HG02884 (cell line): Measurements from ENCODE around the gene PIGC.

Experiments
- ATAC-seq: cut with Tn5 transposase; IDR thresholded peaks from one replicate; pipeline ENCODE4 v1.9.1; 2021; ENCODE audit warnings: mild to moderate bottlenecking, moderate library complexity; ENCODE audit not compliant: unreplicated experiment

The PIGC gene

DNA sequence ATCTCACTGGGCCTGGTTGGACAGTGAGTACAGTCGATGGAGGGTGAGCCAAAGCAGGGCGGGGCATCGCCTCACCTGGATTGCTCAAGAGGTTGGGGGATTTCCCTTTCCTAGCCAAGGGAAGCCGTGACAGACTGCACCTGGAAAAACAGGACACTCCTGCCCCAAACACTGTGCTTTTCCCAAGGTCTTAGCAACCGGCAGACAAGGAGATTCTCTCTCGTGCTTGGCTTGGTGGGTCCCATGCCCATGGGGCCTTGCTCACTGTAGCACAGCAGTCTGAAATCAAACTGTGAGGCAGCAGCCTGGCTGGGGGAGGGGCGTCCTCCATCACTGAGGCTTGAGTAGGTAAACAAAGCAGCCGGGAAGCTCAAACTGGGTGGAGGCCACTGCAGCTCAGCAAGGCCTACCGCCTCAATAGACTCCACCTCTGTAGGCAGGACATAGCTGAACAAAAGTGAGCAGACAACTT lies 12.1 kb downstream of the PIGC start:
- ATAC-seq: no peak

DNA sequence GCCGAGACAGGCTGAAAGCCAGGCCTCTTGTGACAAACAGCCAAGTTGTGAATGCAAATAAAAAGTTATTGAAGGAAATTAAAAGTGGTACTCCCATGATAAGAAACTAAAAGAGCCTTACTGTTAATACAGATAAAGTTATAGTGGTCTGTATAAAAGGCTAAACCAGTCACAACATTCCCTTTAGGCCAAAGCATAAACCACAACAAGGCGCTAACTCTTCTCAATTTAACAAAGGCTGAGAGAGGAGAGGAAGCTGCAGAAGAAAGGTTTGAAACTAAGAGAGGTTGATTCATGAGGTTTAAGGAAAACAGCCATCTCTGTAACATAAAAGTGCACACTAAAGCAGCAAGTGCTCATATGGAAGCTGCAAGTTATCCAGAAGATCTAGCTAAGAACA lies 12.7 kb downstream of the PIGC start:
- ATAC-seq: no peak

DNA sequence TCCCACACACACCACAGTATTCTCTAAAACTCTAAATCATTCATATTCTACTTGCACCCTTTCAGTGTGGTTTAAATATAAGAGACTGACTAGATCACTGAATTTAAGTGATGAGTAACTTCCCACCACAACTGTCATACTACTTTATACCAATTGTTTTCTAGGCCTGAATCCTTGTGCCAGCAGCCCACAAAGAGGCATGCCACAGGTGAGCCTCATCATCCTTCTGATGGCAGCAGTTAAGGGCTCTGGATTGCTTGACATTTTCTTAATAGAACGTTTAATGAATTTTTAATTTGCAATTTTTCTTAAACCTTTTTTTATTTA lies 13.8 kb downstream of the PIGC start:
- ATAC-seq: no peak

DNA sequence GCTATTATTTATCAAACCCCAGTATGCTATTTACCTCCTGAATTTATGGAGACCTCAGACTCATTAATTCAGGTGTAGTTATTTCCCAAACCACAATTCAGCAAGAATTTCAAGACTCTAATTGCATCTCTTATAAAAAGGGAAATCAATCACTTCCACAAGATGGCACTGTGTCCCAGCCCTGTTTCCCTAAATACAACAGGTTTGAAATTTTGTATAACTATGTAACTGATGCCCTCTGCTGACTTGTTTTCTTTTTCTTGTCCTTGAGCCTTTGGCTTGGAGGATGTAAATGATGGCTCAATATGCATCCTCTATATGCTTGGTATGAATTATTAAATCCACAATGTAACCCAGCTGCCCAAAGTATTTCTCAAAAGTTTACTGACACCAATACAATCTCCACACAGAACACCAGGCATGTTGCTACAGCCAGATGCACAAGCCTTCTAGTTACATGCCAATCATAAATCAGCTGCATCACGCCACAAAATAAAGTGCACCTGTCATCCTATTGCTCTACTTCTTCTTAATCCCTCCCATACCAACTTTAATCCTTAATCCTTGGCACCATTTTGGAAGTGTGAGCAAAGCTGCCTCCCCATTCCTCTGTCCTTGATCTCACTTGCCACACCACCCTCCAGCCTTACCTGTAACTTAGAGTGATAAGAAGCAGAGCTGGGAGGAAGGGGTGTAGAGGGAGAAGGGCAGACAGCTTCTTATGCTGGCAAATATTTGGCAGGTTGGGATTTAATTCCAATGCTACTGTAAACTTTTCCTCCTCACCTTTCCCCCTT lies 14.3 kb downstream of the PIGC start:
- ATAC-seq: no peak

DNA sequence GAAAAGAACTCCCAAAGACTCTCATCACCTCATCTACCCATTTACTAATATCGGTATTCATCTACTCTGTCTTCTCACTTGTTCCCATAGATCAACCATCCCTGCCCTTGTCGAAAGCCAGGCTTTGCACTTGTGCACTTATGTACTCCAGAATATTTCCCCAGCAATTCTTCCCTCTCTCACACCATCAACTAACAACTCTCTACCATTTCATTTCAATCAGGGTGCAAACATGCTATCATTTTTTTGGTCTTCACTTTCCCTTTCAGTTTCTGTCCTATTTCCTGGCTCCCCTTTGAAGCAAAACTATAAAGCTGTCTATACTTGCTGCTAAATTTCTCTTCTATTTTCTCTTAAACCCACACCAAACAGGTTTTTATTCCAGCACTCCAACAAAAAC lies 16.7 kb downstream of the PIGC start:
- ATAC-seq: no peak

DNA sequence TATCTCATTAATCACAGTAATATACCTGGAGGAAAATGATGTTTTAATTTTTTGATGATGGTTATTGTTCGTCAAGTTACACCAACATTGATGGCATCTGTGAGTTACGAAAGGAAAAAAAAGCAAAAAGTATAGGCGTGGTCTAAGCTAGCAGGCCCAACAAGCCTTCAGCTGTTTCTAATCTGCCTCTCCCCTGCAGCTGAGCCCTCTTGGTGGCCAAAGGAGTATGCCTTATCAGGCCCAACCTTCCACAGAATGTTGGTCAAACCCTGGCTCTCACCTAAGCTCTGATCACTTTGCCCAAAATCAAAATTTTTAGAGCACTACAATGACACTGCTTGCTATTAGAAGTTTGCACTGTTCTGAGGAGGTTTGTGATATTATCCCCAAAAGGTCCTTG lies 18.5 kb downstream of the PIGC start:
- ATAC-seq: no peak

DNA sequence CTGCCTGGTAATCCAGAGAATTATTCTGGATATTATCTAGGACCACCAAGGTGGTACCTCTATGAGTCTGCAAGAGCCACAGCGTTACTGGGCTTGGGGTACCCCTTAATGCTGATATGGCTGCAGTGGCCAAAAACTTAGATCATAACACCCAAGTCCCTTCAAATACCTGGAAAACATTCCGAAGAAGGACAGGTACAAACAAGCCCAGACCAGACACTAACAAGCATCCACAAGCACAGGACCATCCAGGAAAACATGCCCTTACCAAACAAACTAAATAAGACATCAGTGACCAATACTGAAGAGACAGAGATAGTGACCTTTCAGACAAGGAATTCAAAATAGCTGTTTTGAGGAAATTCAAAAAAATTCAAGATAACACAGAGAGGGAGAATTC lies 20.5 kb downstream of the PIGC start:
- no peak for ATAC-seq

DNA sequence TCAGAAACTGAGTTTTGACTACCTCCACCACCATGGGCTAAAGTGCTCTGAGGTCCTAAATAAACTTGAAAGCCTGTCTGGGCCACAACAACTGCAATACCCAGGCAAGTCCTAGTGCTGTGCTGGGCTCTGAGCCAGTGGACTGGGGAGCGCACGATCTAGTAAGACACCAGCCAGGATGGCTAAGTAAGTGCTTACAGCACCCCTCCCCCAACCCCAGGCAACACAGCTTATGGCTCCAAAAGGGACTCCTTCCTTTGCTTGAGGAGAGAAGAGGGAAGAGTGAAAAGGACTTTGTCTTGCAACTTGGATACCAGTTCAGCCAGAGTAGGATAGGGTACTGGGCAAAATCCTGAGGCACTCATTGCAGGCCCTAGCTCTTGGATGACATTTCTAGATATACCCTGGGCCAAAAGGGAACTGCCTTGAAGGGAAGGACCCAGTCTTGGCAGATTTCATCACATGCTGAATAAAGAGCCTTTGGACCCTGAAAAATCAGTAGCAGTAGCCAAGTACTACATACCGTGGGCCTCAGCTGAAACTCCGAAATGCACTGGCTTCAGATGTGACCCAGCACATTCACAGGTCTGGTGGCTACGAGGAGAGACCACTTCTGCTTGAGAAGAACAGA lies 21.8 kb downstream of the PIGC start:
- ATAC-seq: no peak

DNA sequence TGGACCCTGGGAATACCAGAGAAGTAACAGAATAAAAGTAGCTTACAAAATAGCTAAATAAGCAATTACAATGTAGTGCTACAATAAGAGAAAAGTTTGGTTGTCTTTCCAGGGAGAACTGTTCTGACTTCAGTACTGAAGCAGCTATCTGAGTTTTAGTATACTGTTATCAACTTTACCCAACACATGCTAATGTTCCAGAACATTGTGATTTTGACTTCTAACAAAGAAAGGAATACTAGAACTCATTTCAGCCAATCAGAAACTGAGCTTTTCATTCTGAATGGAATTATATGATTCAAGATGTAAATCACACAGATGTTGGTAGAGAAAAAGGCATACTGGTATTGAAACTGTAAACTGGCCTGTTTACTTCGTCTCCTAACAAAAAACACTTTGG lies 23.5 kb downstream of the PIGC start, which contains the start of gene C1orf105:
TSS of gene C1orf105 (plus strand) at position 301 of the 400 bp plus-strand sequence. CDS start 201 bp downstream, outside the sequence.
- no peak for ATAC-seq

DNA sequence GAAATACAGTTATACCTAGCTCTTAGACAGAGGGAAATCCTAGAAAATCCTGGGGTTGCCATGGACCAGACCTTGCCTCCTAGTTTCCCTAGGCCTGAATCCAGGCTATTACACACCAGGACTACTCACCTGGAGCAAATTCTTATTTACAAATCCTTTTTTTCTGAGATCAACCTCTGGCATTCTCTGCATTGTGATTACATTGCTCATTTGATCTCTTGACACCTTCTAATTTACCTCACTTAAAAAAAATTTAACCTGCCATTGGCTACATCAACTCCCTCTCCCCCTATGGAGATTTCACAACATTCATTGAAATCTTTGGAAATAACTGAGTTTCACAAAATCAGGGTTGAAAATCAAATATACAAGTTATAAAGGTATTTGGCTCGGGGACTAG lies 26.3 kb downstream of the PIGC start:
- no peak for ATAC-seq

DNA sequence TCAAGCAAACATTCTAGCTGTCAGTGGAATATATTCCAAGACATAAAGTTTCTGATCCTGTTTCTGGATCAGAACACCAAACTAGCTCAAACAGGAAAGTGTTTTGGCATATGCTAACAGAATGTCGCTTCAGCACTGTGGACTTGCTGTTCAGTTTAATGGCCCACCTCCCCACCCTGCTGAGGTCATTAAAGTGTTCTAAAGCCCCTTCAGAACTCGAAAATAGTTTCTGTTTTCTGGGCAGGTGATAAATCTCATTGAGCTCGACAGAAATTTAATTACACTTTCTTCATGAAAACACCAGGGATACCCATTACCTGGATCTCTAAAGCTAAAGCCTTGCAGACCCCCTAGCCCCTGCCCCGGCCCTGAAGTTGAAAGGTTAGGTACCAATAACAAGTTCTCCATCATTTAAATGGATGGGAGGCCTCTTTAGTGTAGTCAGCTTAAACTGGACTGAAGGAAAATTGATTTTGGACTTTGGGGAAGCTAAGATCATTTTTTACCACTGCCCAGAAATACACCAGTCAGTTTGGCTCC lies 27.3 kb downstream of the PIGC start:
- no peak for ATAC-seq

DNA sequence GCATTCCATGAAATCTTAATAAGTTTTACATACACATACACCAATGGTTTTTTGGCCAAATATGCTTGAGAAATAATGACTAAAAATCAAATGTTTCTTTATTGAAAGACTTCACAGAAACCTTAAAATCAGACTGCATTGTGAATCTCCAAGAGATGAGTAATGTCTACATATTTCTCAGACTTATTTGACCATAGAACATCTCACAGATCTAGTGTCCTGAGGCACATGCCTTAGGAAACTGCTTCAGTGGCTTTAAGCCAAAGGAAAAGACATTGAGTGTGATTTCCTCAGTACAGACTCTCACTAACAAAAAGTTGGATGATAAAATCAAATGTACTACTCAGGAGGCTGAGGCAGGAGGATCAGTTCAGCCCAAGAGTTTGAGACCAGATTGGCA lies 29.5 kb downstream of the PIGC start:
- no peak for ATAC-seq

DNA sequence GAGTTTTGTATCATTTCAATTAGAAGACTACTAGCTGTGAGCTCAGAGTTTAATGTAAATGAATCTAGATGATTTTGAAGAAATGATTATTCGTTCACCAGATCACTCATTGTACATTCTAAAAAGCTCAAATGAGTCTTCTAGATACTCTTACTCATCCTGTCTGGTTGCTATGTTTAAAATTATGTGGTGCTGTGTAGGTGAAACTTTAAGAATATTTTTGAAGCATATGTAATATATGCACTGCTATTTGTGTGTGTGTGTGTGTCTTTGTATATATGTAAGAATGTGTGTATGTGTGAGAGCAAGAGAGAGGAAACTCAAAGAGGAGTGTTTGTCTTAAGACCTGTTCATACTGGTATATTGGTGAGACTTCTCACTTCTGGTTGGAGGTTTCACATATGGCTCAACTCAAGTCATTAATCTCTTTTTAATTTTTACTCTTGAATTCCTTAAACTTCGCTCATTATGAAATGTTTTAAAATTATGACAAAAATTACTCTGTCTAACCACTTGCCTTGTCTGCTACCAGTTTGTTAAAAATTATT lies 32.0 kb downstream of the PIGC start:
- no peak for ATAC-seq

DNA sequence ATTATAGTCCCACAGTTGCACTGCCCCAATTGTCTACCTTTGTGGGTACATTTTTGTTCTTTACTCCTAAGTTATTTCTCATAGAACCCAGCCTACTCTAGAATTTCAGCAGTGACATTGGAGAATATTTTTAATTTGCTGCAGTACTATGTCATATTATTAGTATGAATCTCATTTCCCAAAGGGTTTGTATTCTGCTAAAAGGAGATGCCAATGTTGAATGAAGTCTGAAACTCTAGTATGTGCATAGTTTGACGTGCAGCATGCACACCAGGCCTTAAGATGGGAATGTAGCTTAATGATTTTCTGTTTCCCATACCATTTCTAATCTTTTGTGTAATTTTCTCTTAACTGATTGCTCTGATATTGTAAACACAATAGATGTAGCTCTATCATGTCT lies 33.8 kb downstream of the PIGC start:
- ATAC-seq: no peak

DNA sequence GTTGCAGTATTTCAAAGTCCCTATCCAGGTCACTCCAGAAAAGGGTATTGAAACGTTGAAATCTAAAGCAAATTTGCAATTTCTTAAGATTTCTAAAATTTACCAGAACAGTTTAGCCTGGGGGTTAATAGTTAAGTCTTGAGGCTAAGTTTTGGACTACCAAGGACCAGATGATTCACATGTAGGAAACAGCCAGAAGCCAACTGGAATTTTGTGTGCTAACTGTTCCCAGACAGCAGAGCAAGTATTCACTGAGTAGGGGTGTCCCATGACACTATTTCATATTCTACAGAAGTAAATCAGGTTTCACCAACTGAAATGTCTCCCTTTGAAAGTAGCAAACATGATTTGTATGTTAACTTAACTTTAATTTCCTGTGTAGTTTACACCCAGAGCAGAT lies 34.9 kb downstream of the PIGC start:
- ATAC-seq: no peak

DNA sequence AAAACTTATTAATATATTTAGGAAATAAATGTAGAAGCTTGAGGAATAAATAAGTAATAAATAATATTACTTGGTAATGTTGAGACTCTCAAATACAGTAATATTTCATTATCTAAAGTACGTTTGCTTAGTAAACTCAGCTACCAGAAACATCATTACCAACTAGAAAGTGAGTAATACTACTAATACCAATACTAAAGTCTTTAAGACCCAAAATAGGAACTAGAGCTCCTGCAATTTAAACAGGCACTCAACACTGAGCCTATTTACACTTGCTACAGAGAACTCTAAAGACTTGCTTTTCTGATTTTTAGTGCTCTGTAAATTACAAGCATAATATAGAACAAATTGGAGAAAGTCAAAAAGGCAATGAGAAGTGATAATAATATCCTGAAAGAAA lies 36.9 kb downstream of the PIGC start:
- no peak for ATAC-seq

DNA sequence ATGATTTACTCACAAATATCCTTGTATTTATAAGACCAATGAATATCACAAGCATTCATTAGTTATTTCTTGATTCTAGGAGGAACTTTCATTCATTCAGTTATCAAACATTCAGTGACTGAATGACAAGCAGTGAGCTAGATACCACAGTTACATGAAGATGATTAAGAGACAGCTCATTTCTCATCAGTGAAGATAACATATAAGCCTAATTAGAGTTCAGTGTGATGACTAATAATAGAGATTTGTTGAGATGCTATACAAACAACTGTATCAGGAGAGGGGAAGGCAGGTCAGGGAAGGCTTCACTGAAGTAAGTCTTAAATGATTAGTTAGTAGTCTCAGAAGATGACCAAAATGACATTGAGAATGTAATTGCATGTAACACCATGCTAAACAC lies 38.0 kb downstream of the PIGC start:
- ATAC-seq: no peak

DNA sequence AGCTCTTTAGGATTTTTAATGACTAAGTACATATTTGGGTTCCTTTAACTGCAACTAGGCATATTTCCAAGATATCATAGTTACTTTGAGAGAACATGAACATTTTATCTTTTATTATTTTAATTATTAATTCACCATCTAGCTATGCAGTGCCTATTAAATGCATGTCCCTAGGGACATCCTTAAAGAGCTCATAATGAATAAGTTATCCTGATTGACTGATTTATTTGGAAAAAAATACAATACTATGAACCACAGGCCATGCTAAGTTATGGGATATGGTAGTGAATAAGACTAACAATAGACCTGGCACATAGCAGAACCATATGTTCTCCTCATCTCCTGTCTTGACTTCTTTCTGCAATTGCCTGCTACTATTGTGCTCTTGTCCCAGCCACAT lies 39.7 kb downstream of the PIGC start:
- ATAC-seq: no peak

DNA sequence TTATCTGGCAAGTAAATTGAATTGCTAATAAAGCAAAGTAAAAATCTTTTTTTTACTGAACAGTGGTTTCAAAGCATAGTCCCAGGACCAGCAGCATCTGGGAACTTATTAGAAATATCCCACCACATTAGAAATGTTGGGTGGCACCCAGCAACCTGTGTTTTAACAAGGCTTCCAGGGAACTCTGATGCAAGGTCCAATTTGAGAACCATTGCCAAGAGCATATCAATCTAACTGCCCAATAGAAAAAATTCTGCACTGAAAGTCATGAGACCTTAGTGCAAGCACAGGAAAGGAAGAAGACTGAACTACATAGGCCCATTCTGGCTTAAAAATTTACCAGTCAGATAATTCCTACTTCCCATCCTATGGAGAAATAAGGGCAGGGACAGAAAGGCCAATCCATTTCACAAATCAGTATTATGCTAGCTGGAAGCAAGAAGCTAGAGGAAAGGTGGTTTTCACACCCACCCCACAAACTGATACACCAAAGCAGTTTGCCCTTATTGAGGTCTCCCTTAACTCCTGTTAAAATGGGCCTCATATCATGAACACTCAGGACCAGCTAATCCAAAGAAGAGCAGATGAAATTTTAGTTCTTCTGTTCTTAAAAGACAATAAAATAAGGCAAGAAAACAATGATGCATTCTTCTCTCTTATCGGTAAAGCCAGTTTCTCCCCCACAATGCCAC lies 40.8 kb downstream of the PIGC start:
- ATAC-seq: no peak

DNA sequence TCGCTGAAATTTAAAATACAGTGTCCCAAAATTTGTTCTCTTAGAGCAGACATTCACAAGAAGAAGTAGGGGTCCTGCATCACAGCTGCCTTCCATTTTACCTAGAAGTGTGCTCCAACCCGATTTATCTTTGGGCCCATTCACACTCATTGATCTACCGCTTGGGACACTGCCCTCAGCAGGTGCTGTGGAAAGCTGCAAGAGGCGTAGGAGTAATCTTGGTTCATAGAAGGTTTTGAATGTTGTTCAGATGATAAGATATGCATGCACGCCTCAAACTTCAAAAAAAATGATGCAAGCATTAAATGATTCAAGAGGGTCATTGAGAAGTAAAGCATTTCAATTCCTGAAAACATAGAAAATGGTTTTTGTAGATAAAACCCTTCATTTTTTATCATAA lies 42.0 kb downstream of the PIGC start:
- ATAC-seq: no peak

DNA sequence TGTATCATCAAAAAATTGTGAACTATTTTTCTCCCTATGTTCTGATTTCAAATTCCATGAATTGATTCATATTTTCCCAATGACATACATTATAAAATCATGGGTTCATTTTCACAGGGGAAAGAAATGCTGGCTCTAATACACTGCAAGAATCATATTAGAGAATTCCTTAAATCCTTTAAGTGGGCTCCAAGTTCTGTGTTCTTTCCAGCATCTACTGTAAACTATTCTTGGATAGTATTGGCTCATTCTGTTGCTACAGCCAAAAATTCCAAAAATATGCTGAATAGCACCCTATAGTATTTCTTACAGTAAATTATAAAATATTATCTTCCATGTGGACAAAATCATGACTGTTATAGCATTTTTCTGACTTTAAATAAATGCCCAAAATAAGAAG lies 42.4 kb downstream of the PIGC start:
- ATAC-seq: no peak

DNA sequence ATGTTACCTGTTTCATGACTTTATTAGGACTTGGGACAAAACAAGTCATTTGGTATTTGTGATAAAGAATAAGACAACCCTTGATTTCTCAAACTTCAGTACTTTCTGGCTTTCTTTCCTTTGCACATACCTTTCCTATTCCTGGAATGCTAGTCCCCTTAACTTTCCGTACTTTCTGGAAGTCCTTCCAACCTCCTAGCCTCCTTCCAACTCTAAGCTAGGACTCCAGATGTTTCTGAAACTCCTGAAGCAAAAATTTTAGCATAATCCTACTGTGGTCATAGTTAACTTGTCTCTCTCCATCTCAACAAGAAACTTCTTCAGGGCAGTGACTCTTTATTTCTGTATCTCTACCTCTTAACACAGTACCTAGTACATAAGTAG lies 43.2 kb downstream of the PIGC start:
- ATAC-seq: no peak
